Testis (tissue), 2 donors: Measurements from ENCODE around the gene RIC1.

Experiments
- POLR2A ChIP-seq: fragments of 450-650 bp; IDR thresholded peaks from one replicate; pipeline ENCODE4 v1.6.1; 2017; ENCODE audit warnings: antibody characterized with exemption, mild to moderate bottlenecking, moderate library complexity
- TF ChIP-seq, protein P1 (sequence below), 3 experiments: fragments of 450-650 bp in 2 of 3; fragments of 200-600 bp in 1 of 3; sonication (generic) in 1 of 3; IDR thresholded peaks; one replicate each; pipeline ENCODE4 v1.5.1; 2016 to 2019; ENCODE audit warnings: antibody characterized with exemption in 3 of 3, mild to moderate bottlenecking in 2 of 3, moderate library complexity in 1 of 3

DNA sequence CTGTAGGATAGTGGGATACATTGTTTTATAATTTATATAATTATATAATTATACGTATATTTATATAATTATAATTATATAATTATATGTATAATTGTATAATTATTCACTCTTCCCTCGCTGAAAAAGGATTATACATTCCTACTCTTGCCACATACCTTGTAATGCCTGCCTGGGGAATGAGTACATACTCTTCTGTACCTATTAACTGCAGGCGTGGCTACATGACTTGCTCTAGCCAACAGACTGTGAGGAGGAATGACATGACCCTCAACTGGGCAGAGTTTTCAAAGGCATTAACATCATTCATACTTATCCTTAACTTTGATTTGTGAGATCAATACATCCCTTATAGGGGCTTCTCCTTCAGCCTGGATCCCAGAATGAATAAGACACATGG is 184.9 kb downstream of the RIC1 start:
- TF ChIP-seq, protein P1, sequence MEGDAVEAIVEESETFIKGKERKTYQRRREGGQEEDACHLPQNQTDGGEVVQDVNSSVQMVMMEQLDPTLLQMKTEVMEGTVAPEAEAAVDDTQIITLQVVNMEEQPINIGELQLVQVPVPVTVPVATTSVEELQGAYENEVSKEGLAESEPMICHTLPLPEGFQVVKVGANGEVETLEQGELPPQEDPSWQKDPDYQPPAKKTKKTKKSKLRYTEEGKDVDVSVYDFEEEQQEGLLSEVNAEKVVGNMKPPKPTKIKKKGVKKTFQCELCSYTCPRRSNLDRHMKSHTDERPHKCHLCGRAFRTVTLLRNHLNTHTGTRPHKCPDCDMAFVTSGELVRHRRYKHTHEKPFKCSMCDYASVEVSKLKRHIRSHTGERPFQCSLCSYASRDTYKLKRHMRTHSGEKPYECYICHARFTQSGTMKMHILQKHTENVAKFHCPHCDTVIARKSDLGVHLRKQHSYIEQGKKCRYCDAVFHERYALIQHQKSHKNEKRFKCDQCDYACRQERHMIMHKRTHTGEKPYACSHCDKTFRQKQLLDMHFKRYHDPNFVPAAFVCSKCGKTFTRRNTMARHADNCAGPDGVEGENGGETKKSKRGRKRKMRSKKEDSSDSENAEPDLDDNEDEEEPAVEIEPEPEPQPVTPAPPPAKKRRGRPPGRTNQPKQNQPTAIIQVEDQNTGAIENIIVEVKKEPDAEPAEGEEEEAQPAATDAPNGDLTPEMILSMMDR (IDR thresholded peaks at IDR 0.05) = no peak
- TF ChIP-seq POLR2A = no peak
